GM06990 (cell line): Measurements from ENCODE around the gene PCNA.

ENCODE experiments used
- DNase-seq: peaks from one replicate; pipeline ENCODE4 v3.0.0-alpha.2; 2011; ENCODE audit not compliant: insufficient read length; ENCODE audit errors: extremely low read depth
- H3K27me3 ChIP-seq: replicated peaks from 2 replicates; pipeline ENCODE4 v1.6.0; 2011; ENCODE audit warnings: low read length; ENCODE audit not compliant: control insufficient read depth, insufficient read depth
- H3K36me3 ChIP-seq: 2 replicates; pipeline ENCODE4 v1.5.1; 2011; ENCODE audit warnings: low read length; ENCODE audit not compliant: control insufficient read depth, insufficient read depth
- H3K4me3 ChIP-seq: replicated peaks from 2 replicates; pipeline ENCODE4 v1.5.1; 2011; ENCODE audit warnings: low read depth, mild to moderate bottlenecking, control low read depth, low read length
- TF ChIP-seq, protein P1 (sequence below): IDR thresholded peaks from 2 replicates; pipeline ENCODE4 v1.5.1; 2011; ENCODE audit warnings: low read length, control low read depth, mild to moderate bottlenecking, inconsistent platforms; ENCODE audit not compliant: insufficient read depth, poor library complexity, severe bottlenecking

The PCNA gene

DNA sequence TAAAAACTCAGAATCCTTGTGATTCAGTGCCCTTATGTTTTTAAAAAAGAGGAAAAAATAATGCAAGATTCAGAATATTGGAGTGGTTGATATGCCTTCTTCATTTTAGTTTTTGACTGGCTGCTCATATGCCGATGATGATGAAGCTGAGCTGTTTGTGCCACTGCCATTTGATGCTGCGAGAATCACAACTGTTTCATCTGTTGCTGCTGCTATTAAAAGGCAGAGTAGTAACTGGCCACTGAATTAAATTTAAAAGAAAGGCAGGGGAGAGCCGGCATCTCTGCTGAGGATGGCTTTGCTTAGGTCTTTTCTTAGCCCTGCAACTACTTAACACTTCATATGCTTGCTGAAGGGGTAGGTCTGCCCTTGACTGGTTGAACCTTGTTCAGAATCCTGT is 40.2 kb upstream of the PCNA start:
- H3K4me3 ChIP-seq = no peak overlapping the region
- TF ChIP-seq, protein P1, sequence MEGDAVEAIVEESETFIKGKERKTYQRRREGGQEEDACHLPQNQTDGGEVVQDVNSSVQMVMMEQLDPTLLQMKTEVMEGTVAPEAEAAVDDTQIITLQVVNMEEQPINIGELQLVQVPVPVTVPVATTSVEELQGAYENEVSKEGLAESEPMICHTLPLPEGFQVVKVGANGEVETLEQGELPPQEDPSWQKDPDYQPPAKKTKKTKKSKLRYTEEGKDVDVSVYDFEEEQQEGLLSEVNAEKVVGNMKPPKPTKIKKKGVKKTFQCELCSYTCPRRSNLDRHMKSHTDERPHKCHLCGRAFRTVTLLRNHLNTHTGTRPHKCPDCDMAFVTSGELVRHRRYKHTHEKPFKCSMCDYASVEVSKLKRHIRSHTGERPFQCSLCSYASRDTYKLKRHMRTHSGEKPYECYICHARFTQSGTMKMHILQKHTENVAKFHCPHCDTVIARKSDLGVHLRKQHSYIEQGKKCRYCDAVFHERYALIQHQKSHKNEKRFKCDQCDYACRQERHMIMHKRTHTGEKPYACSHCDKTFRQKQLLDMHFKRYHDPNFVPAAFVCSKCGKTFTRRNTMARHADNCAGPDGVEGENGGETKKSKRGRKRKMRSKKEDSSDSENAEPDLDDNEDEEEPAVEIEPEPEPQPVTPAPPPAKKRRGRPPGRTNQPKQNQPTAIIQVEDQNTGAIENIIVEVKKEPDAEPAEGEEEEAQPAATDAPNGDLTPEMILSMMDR = no peak
- no peaks in the 10 kb centered on the region for H3K36me3 ChIP-seq
- no peaks in the 10 kb centered on the region for H3K27me3 ChIP-seq
- no peak for DNase-seq

DNA sequence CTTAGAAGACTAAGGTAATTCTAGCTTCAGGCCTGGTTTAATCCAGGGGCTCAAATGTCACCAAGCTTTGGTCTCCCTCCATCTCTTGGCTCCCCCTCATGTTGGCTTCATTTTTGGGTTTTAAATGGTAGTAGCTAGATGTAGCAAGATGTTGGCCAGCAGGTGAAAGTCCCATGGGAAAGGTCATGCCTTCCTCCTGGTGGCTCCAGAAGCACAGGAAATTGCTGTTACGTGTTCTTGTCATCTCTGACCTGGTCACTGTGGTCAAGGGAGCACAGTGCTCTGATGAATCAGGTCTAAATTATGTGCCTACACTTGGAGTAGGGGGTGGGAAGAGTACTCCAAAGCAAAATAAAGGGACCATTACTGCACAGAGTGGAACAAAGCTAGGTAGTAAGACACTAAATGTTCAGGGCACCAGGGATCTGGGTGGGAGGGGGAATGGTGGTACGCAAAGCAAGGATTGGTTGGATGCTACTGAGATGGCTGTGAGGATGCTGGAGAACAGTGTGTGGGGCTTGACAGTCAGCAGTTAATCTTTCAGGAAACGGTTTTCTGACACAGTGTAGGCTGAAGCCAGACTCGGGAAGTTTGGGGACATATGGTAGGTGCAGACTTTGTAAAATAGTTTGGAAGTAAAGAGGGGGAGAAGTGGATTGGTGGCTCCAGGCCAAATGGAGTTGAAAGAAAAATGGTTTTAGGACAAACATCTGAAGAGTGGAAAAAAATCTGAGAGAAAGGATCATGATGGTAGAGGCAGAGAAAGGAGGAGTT is 37.1 kb upstream of the PCNA start:
- TF ChIP-seq, protein P1 = no peak
- Histone ChIP-seq H3K36me3 (no peaks in the 10 kb centered on the region), H3K27me3 (no peaks in the 10 kb centered on the region), H3K4me3 (no peak overlapping the region)
- DNase-seq = no peak

GRCh38 chr20:5155404-5155803 is 35.6 kb upstream of the PCNA start:
- no peak for DNase-seq
- Histone ChIP-seq H3K27me3 (no peaks in the 10 kb centered on the region), H3K36me3 (no peaks in the 10 kb centered on the region), H3K4me3 (no peak overlapping the region)
- TF ChIP-seq, protein P1 = no peak

DNA sequence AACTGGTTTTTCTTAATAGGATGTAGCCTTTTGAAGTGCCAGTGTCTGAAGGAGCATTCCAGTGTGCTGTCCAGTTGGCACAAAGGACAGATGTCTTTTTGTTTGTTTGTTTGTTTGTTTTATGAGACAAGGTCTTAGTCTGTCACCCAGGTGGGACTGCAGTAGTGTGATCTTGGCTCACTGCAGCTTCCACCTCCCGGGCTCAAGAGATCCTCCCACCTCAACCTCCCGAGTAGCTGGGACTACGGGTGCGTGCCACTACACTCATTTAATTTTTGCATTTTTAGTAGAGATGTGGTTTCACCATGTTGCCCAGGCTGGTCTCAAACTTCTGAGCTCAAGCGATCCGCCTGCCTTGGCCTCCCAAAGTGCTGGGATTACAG is 34.8 kb upstream of the PCNA start:
- no peak for DNase-seq
- Histone ChIP-seq H3K27me3 (no peaks in the 10 kb centered on the region), H3K36me3 (no peaks in the 10 kb centered on the region), H3K4me3 (no peak overlapping the region)
- TF ChIP-seq, protein P1 = no peak

- TF ChIP-seq, protein P1 = no peak
- DNase-seq = no peak
- Histone ChIP-seq H3K4me3 (no peak overlapping the region), H3K27me3 (no peaks in the 10 kb centered on the region), H3K36me3 (no peaks in the 10 kb centered on the region)
Measured at GRCh38 chr20:5153612-5154542, 34.1 kb upstream of the PCNA start.
